ENCODE measurements around the gene PSMA5. TPM values are rescaled to one million over a fixed set of nuclear protein-coding genes. Genes with fewer than 3 reads are reported as not detected.
"Not testable (repeated sequence)": the region's sequence is repeated elsewhere in the genome, so short reads cannot be mapped to it uniquely, and the experiment has no call there.

PSMA5 gene
- total RNA-seq, 1 donor from 2014 or later = 60.7 TPM

- DNase-seq (ENCODE audit: low spot score) = no peak
- intact Hi-C loops (cut with DNase I) = loop anchor here (5.0 kb wide), 2 partner anchors 39 to 134 kb away; no protein-coding TSS in a partner anchor
Observed at GRCh38 chr1:109395602-109396512, 30.4 kb downstream of the PSMA5 start.

GRCh38 chr1:109395282-109395599, 31.0 kb downstream of the PSMA5 start:
- DNase-seq (ENCODE audit: low spot score) = not testable (repeated sequence)
- intact Hi-C loops (cut with DNase I) = loop anchor here (5.0 kb wide), 2 partner anchors 38 to 133 kb away; no protein-coding TSS in a partner anchor

- DNase-seq (ENCODE audit: low spot score) = no peak
- intact Hi-C loops (cut with DNase I) = loop anchor here (5.0 kb wide), 2 partner anchors 37 to 132 kb away; no protein-coding TSS in a partner anchor
Observed at GRCh38 chr1:109394591-109395281, 31.5 kb downstream of the PSMA5 start.

GRCh38 chr1:109393617-109394233, 32.5 kb downstream of the PSMA5 start:
- DNase-seq (ENCODE audit: low spot score) = no peak
- intact Hi-C loops (cut with DNase I) = loop anchor here (2.0 kb wide), 1 partner anchor 23 kb away; no protein-coding TSS in a partner anchor

GRCh38 chr1:109392788-109393616, 33.2 kb downstream of the PSMA5 start:
- intact Hi-C loops (cut with DNase I) = loop anchor here (2.0 kb wide), 1 partner anchor 22 kb away; no protein-coding TSS in a partner anchor
- DNase-seq (ENCODE audit: low spot score) = peak; percentile 85

GRCh38 chr1:109392037-109392787, 34.0 kb downstream of the PSMA5 start:
- no peak for DNase-seq (ENCODE audit: low spot score)
- intact Hi-C loops (cut with DNase I) = loop anchor here (2.0 kb wide), 1 partner anchor 21 kb away; no protein-coding TSS in a partner anchor

GRCh38 chr1:109391626-109392025, 34.6 kb downstream of the PSMA5 start:
- no peak for DNase-seq (ENCODE audit: low spot score)
- intact Hi-C loops (cut with DNase I) = loop anchor here (2.0 kb wide), 1 partner anchor 21 kb away; no protein-coding TSS in a partner anchor

GRCh38 chr1:109391157-109391556, 35.1 kb downstream of the PSMA5 start:
- intact Hi-C loops (cut with DNase I) = no loop called here
- DNase-seq (ENCODE audit: low spot score) = no peak

GRCh38 chr1:109389638-109390341, 36.5 kb downstream of the PSMA5 start:
- intact Hi-C loops (cut with DNase I) = no loop called here
- no peak for DNase-seq (ENCODE audit: low spot score)

- intact Hi-C loops (cut with DNase I) = no loop called here
- no peak for DNase-seq (ENCODE audit: low spot score)
Observed at GRCh38 chr1:109388884-109389637, 37.2 kb downstream of the PSMA5 start.

- DNase-seq (ENCODE audit: low spot score) = no peak
- intact Hi-C loops (cut with DNase I) = no loop called here
Observed at GRCh38 chr1:109388208-109388711, 38.0 kb downstream of the PSMA5 start.

GRCh38 chr1:109386054-109386717, 40.1 kb downstream of the PSMA5 start:
- no peak for DNase-seq (ENCODE audit: low spot score)
- intact Hi-C loops (cut with DNase I) = no loop called here

GRCh38 chr1:109385417-109385816, 40.8 kb downstream of the PSMA5 start:
- DNase-seq (ENCODE audit: low spot score) = no peak
- intact Hi-C loops (cut with DNase I) = no loop called here

GRCh38 chr1:109383854-109384253, 42.4 kb downstream of the PSMA5 start:
- intact Hi-C loops (cut with DNase I) = no loop called here
- no peak for DNase-seq (ENCODE audit: low spot score)

- DNase-seq (ENCODE audit: low spot score) = no peak
- intact Hi-C loops (cut with DNase I) = no loop called here
Observed at GRCh38 chr1:109383087-109383779, 43.0 kb downstream of the PSMA5 start.

- no peak for DNase-seq (ENCODE audit: low spot score)
- intact Hi-C loops (cut with DNase I) = no loop called here
Observed at GRCh38 chr1:109381573-109381972, 44.7 kb downstream of the PSMA5 start.

All from cardiac septum (tissue), 1 donor.